ENCODE data around the gene S100A8.

DNA sequence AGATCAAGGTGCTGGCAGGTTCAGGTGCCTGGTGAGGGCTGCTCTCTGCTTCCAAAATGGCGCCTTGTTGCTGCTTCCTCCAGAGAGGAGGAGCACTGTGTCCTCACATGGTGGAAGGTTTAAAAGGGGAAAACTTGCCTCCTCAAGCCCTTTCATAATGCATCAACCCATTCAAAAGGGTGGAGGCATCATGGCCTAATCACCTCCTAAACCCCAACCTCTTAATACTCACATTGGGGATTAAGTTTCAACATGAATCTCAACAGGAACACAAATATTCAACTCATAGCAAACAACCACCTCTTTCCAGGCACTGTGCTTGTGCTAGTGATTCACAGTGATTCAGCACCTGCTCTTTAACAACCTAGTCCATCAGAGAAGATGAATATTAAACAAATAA lies 19.6 kb downstream of the S100A8 start:
- TF ChIP-seq, protein P1, sequence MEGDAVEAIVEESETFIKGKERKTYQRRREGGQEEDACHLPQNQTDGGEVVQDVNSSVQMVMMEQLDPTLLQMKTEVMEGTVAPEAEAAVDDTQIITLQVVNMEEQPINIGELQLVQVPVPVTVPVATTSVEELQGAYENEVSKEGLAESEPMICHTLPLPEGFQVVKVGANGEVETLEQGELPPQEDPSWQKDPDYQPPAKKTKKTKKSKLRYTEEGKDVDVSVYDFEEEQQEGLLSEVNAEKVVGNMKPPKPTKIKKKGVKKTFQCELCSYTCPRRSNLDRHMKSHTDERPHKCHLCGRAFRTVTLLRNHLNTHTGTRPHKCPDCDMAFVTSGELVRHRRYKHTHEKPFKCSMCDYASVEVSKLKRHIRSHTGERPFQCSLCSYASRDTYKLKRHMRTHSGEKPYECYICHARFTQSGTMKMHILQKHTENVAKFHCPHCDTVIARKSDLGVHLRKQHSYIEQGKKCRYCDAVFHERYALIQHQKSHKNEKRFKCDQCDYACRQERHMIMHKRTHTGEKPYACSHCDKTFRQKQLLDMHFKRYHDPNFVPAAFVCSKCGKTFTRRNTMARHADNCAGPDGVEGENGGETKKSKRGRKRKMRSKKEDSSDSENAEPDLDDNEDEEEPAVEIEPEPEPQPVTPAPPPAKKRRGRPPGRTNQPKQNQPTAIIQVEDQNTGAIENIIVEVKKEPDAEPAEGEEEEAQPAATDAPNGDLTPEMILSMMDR (IDR thresholded peaks at IDR 0.05; ENCODE audit: insufficient read depth, low read length, poor library complexity, severe bottlenecking) = no peak
- no peak for TF ChIP-seq EZH2phosphoT487 (conservative IDR thresholded peaks at IDR 0.05; ENCODE audit: low read length)
